H1 (cell line): ENCODE measurements around the gene RASGRP4. TPM values are rescaled to one million over a fixed set of nuclear protein-coding genes. Genes with fewer than 3 reads are reported as not detected.

Source experiments
- ASH2L ChIP-seq: fragments of 200-600, 300-600 bp; sonication (generic); IDR thresholded peaks from one replicate; pipeline ENCODE4 v1.7.1; 2017; ENCODE audit warnings: low read length
- POLR2A ChIP-seq, 2 experiments: IDR thresholded peaks; 1 replicate in 1 of 2; 2 replicates in 1 of 2; pipeline ENCODE4 v1.6.1; 2011; ENCODE audit warnings: low read depth in 2 of 2, low read length in 2 of 2, mild to moderate bottlenecking in 2 of 2; ENCODE audit errors: control extremely low read depth in 1 of 2
- SAP30 ChIP-seq: fragments of 300-600 bp; sonication (generic); IDR thresholded peaks from 2 replicates; pipeline ENCODE4 v1.7.1; 2012; ENCODE audit warnings: low read length, moderate library complexity, mild to moderate bottlenecking, inconsistent platforms; ENCODE audit not compliant: insufficient read depth, insufficient replicate concordance
- SIN3A ChIP-seq, 2 experiments: IDR thresholded peaks in 1 of 2; conservative IDR thresholded peaks in 1 of 2; 2 replicates each; pipeline ENCODE4 v1.6.1; 2011 to 2012; ENCODE audit warnings: low read length in 2 of 2, improper control_type of control experiment in 1 of 2, low read depth in 1 of 2, mild to moderate bottlenecking in 1 of 2
- SIRT6 ChIP-seq: IDR thresholded peaks from one replicate; pipeline ENCODE4 v1.7.1; 2012; ENCODE audit warnings: low read length, inconsistent platforms
- SUZ12 ChIP-seq: fragments of 200-600 bp; sonication (generic); IDR thresholded peaks from 2 replicates; pipeline ENCODE4 v1.6.1; 2012; ENCODE audit warnings: mild to moderate bottlenecking, inconsistent platforms, low read length, moderate library complexity, mixed read lengths
- TAF1 ChIP-seq: IDR thresholded peaks from 2 replicates; pipeline ENCODE4 v1.6.1; 2011; ENCODE audit warnings: mild to moderate bottlenecking, low read depth, low read length
- polyA plus RNA-seq, 7 experiments: library from polyadenylated mRNA; depleted of rRNA in 3 of 7; stranded (reverse) in 5 of 7; unstranded in 2 of 7; fragments of >200 nt in 5 of 7; fragments of 200-250 nt in 2 of 7; gene quantifications; 1 replicate in 5 of 7; 2 replicates in 1 of 7; 4 replicates in 1 of 7; pipeline versions ENCODE4 v1.2.1 to v1.2.3, GENCODE V29; 2011 to 2013; ENCODE audit warnings: missing spikeins in 2 of 7, mixed read lengths in 2 of 7
- total RNA-seq: library from RNA; stranded (reverse); fragmentation: NEBNext Ultra II Directional; extraction: Animal tissue kit (Norgen Biotek cat#: 25700); gene quantifications from 2 replicates; pipeline ENCODE4 v1.2.1, GENCODE V29; 2021

The RASGRP4 gene
- total and polyA plus RNA-seq, 2 of the 8 experiments (the other 6 are each of a cell fraction or from before 2014, with no cell fraction given) = 1.9 to 3.1 TPM

DNA sequence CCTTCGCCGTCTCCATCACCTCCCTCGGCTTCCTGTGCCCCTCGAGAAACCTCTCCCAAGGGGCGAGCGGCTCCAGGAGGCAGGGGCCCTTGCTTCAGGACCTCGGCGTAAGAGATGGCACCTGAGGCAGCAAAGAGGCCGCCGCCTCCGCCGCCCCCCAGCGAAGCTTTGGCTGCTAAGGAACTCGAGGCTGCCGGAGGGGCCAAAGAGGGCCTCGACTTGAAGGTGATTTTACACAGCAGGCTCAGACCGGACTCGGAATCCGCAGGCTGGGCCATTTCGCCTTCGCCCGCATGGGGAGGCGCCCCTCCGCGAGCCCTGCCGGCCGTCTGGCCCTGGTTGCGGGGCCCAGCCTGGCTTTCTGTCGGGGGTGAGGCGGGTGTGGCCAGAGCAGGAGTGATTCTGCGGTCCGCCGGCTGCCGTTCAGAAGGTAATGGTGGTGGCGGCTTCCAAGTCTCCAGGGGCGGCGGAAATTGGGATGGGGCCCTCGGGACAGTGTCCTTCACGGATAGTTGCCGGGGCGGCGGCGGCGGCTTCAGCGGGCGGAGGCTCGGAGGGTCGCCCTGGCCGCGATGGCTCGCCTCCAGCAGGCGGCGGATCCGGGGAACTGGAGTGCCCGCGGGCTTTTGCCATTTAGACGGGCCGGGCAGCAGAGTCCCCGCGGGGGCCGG lies 39.6 kb downstream of the RASGRP4 start (continued):
- TF ChIP-seq ASH2L (no peak), TAF1 (no peak), SIN3A (conservative IDR thresholded peaks at IDR 0.05 in 1 of 2, IDR thresholded peaks at IDR 0.05 in 1 of 2; ENCODE audit: low read depth in 1 of 2, low read length in 2 of 2) (no peak), SUZ12 (no peak), SIRT6 (no peak), SAP30 (no peak), POLR2A (IDR thresholded peaks at IDR 0.05; ENCODE audit: control extremely low read depth in 1 of 2, low read depth in 2 of 2, low read length in 2 of 2) (no peak)
- TF ChIP-seq, all 59 proteins: peak for 0
